ENCODE measurements around the gene PDE1C. TPM values are rescaled to one million over a fixed set of nuclear protein-coding genes. Genes with fewer than 3 reads are reported as not detected.

PDE1C gene
- total and polyA plus RNA-seq, 2 donors (not counting 1 experiment from before 2014, with no cell fraction given): 16.6 to 27.6 TPM

DNA sequence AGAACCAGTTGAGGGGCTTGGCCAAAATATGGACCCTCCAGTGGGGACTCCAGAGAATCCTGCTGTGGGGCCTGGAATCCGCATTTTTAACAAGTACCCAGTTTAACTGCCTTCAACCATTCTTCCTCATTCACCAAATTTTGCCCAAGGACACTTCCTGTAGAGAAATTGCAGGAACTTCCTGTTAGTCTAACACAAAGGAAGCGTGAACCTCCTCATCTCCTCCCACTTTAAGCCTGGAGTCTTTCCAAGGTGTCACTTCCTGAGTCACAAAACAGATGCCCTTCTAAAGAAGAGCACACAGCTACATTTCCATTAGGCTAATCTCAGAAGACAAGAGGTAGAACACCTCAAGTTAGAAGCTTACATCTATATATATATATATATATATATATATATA lies 194.8 kb downstream of the PDE1C start:
- no peak overlapping the region for H3K4me2 ChIP-seq (ENCODE audit: extremely low read depth, insufficient read depth, low read length)
- no peak overlapping the region for H3K9ac ChIP-seq (ENCODE audit: insufficient read depth, low read length)
- no peaks in the 10 kb centered on the region for H3K27me3 ChIP-seq (ENCODE audit: control insufficient read depth, insufficient read depth, low read length)
- H2AFZ ChIP-seq (ENCODE audit: low read length): no peak overlapping the region
- DNase-seq (ENCODE audit: low read depth in 2 of 2): peak in 1 of 2 donors; percentile 40
- no peaks in the 10 kb centered on the region for H3K9me3 ChIP-seq (ENCODE audit: control insufficient read depth, insufficient read depth, low read depth, low read length)
- H4K20me1 ChIP-seq (ENCODE audit: control insufficient read depth, extremely low read depth, insufficient read depth, low read length): no peaks in the 10 kb centered on the region
- H3K36me3 ChIP-seq (ENCODE audit: control insufficient read depth, insufficient read depth, low read length): peaks cover 2% of the 10 kb centered on the region
- H3K4me3 ChIP-seq (replicated peaks in 1 of 4; ENCODE audit: control extremely low read depth in 1 of 4, insufficient read depth in 1 of 4, low read depth in 3 of 4, low read length in 4 of 4): no peak overlapping the region
- TF ChIP-seq EZH2 (IDR thresholded peaks at IDR 0.05; ENCODE audit: low read length, missing control alignments): no peak
- TF ChIP-seq, protein P1, sequence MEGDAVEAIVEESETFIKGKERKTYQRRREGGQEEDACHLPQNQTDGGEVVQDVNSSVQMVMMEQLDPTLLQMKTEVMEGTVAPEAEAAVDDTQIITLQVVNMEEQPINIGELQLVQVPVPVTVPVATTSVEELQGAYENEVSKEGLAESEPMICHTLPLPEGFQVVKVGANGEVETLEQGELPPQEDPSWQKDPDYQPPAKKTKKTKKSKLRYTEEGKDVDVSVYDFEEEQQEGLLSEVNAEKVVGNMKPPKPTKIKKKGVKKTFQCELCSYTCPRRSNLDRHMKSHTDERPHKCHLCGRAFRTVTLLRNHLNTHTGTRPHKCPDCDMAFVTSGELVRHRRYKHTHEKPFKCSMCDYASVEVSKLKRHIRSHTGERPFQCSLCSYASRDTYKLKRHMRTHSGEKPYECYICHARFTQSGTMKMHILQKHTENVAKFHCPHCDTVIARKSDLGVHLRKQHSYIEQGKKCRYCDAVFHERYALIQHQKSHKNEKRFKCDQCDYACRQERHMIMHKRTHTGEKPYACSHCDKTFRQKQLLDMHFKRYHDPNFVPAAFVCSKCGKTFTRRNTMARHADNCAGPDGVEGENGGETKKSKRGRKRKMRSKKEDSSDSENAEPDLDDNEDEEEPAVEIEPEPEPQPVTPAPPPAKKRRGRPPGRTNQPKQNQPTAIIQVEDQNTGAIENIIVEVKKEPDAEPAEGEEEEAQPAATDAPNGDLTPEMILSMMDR (conservative IDR thresholded peaks at IDR 0.05 in 1 of 2, IDR thresholded peaks at IDR 0.05 in 1 of 2; ENCODE audit: low read depth in 1 of 2, low read length in 2 of 2): no peak
- no peaks in the 10 kb centered on the region for H3K79me2 ChIP-seq (ENCODE audit: control insufficient read depth, insufficient read depth, low read length)
- no peak overlapping the region for H3K27ac ChIP-seq (ENCODE audit: insufficient read depth, low read length)
- no peaks in the 10 kb centered on the region for H3K4me1 ChIP-seq (ENCODE audit: control insufficient read depth, extremely low read depth, insufficient read depth, low read length)

DNA sequence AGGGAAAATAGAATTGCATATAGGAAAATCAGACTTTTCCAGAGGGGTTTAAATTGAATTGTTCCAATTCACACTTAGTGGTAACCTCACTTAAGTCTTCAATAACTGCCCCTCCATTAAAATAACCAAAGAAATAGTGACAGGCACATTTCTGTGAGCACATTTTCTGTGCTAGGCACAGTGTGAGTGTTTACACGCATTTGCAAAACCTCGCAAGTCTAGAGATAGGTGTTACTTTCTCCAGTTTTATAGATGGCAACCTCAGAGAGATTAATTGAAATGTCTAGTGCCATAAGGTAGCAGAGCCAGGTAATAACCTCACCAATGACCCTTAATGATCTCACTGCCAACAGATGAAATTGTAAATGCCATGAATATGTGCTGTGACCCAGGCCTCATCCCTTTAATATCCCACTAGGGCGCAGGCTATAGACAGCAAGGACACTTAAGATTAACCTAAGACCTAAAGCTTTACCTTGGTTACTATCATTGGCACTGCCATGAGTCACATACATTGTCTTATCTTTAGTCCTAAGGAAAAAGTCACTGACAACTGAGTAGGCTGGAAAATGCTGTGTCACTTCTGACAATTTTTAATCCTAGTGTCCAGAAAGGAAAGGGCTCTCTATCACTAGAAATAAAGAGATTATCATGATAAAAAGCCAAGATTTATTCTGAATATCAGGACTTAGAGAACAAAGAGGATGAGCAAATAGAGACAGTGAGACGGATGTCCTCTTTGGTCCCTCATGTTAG lies 195.4 kb downstream of the PDE1C start:
- Histone ChIP-seq H3K27ac (ENCODE audit: insufficient read depth, low read length) (no peak overlapping the region), H3K9ac (ENCODE audit: insufficient read depth, low read length) (no peak overlapping the region), H3K9me3 (ENCODE audit: control insufficient read depth, insufficient read depth, low read depth, low read length) (no peaks in the 10 kb centered on the region), H3K27me3 (ENCODE audit: control insufficient read depth, insufficient read depth, low read length) (no peaks in the 10 kb centered on the region), H3K4me1 (ENCODE audit: control insufficient read depth, extremely low read depth, insufficient read depth, low read length) (no peaks in the 10 kb centered on the region), H3K4me2 (ENCODE audit: extremely low read depth, insufficient read depth, low read length) (no peak overlapping the region), H2AFZ (ENCODE audit: low read length) (no peak overlapping the region), H3K4me3 (replicated peaks in 1 of 4; ENCODE audit: control extremely low read depth in 1 of 4, insufficient read depth in 1 of 4, low read depth in 3 of 4, low read length in 4 of 4) (no peak overlapping the region), H4K20me1 (ENCODE audit: control insufficient read depth, extremely low read depth, insufficient read depth, low read length) (no peaks in the 10 kb centered on the region), H3K79me2 (ENCODE audit: control insufficient read depth, insufficient read depth, low read length) (no peaks in the 10 kb centered on the region), H3K36me3 (ENCODE audit: control insufficient read depth, insufficient read depth, low read length) (peaks cover 2% of the 10 kb centered on the region)
- TF ChIP-seq, protein P1 (conservative IDR thresholded peaks at IDR 0.05 in 1 of 2, IDR thresholded peaks at IDR 0.05 in 1 of 2; ENCODE audit: low read depth in 1 of 2, low read length in 2 of 2): no peak
- no peak for TF ChIP-seq EZH2 (IDR thresholded peaks at IDR 0.05; ENCODE audit: low read length, missing control alignments)
- no peak for DNase-seq (ENCODE audit: low read depth in 2 of 2)

DNA sequence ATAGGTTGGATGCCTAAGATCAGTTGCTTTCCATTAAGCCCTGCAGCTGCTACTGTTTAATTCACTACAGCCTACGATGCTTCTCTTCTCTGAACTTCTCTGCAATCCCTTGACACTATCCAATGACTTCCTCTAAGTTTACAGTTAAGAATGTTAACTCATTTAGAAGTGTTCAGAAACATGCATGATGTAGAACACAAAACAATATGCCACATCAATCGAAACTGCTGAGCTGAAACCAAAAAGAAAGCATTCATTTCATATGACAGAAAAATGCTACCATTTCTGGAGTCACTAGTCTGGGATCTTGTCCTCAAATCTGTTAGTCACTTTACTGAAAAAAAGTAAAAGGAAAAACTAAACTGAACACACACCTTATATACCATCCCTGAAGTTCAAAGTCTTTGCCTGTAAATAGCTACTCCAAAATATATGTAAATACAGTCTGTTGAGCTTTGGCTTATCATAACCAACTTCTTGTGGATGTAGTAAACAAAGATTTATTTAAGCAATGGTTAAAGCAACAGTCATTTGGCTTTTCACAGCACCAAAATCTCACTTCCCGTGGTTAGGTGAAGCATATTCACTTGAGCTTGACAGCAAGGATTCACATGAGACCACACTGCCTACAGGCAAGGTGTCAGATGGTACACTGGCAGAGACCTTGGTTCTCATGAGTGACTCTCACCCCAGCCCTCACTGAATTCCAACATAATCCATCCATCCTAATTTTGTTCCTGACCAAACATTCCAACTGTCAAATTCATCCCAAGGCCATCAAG lies 196.2 kb downstream of the PDE1C start:
- no peaks in the 10 kb centered on the region for H3K9me3 ChIP-seq (ENCODE audit: control insufficient read depth, insufficient read depth, low read depth, low read length)
- no peak for DNase-seq (ENCODE audit: low read depth in 2 of 2)
- no peaks in the 10 kb centered on the region for H4K20me1 ChIP-seq (ENCODE audit: control insufficient read depth, extremely low read depth, insufficient read depth, low read length)
- H3K27me3 ChIP-seq (ENCODE audit: control insufficient read depth, insufficient read depth, low read length): no peaks in the 10 kb centered on the region
- no peak overlapping the region for H3K4me2 ChIP-seq (ENCODE audit: extremely low read depth, insufficient read depth, low read length)
- H2AFZ ChIP-seq (ENCODE audit: low read length): no peak overlapping the region
- no peak overlapping the region for H3K4me3 ChIP-seq (replicated peaks in 1 of 4; ENCODE audit: control extremely low read depth in 1 of 4, insufficient read depth in 1 of 4, low read depth in 3 of 4, low read length in 4 of 4)
- H3K4me1 ChIP-seq (ENCODE audit: control insufficient read depth, extremely low read depth, insufficient read depth, low read length): no peaks in the 10 kb centered on the region
- H3K27ac ChIP-seq (ENCODE audit: insufficient read depth, low read length): no peak overlapping the region
- TF ChIP-seq EZH2 (IDR thresholded peaks at IDR 0.05; ENCODE audit: low read length, missing control alignments): no peak
- TF ChIP-seq, protein P1 (conservative IDR thresholded peaks at IDR 0.05 in 1 of 2, IDR thresholded peaks at IDR 0.05 in 1 of 2; ENCODE audit: low read depth in 1 of 2, low read length in 2 of 2): no peak
- H3K36me3 ChIP-seq (ENCODE audit: control insufficient read depth, insufficient read depth, low read length): peaks cover 2% of the 10 kb centered on the region
- H3K9ac ChIP-seq (ENCODE audit: insufficient read depth, low read length): no peak overlapping the region
- no peaks in the 10 kb centered on the region for H3K79me2 ChIP-seq (ENCODE audit: control insufficient read depth, insufficient read depth, low read length)
